Measurements from ENCODE around the gene THRA.

GRCh38 chr17:40018211-40019121, 44.3 kb upstream of the THRA start:
- no peak for TF ChIP-seq POLR2AphosphoS5 (IDR thresholded peaks at IDR 0.05; ENCODE audit: low read depth, low read length)
- TF ChIP-seq, protein P1, sequence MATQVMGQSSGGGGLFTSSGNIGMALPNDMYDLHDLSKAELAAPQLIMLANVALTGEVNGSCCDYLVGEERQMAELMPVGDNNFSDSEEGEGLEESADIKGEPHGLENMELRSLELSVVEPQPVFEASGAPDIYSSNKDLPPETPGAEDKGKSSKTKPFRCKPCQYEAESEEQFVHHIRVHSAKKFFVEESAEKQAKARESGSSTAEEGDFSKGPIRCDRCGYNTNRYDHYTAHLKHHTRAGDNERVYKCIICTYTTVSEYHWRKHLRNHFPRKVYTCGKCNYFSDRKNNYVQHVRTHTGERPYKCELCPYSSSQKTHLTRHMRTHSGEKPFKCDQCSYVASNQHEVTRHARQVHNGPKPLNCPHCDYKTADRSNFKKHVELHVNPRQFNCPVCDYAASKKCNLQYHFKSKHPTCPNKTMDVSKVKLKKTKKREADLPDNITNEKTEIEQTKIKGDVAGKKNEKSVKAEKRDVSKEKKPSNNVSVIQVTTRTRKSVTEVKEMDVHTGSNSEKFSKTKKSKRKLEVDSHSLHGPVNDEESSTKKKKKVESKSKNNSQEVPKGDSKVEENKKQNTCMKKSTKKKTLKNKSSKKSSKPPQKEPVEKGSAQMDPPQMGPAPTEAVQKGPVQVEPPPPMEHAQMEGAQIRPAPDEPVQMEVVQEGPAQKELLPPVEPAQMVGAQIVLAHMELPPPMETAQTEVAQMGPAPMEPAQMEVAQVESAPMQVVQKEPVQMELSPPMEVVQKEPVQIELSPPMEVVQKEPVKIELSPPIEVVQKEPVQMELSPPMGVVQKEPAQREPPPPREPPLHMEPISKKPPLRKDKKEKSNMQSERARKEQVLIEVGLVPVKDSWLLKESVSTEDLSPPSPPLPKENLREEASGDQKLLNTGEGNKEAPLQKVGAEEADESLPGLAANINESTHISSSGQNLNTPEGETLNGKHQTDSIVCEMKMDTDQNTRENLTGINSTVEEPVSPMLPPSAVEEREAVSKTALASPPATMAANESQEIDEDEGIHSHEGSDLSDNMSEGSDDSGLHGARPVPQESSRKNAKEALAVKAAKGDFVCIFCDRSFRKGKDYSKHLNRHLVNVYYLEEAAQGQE (IDR thresholded peaks at IDR 0.05; ENCODE audit: insufficient read depth in 1 of 2, low read depth in 2 of 2, low read length in 2 of 2): no peak
- no peak for TF ChIP-seq TAF1 (IDR thresholded peaks at IDR 0.05; ENCODE audit: borderline replicate concordance, insufficient read depth, low read length)
- TF ChIP-seq SIN3A (IDR thresholded peaks at IDR 0.05; ENCODE audit: borderline replicate concordance, insufficient read depth, low read length): no peak
